GM23338 (cell line): ENCODE results near the gene TMEM51.

Source experiments
- CREB1 ChIP-seq: fragments of 250-450 bp; sonication (Bioruptor Pico); IDR thresholded peaks from 2 replicates; pipeline ENCODE4 v1.5.0; 2020; ENCODE audit warnings: low read depth, mild to moderate bottlenecking, moderate library complexity
- CTCF ChIP-seq, 2 experiments: fragments of 200-600 bp in 1 of 2; sonication (generic) in 1 of 2; conservative IDR thresholded peaks; 2 replicates each; pipeline versions ENCODE4 v1.5.1 to v1.6.1; 2016 to 2017; ENCODE audit warnings: antibody characterized with exemption in 2 of 2, low read depth in 2 of 2, mild to moderate bottlenecking in 2 of 2, moderate library complexity in 1 of 2
- ETS1 ChIP-seq: IDR thresholded peaks from 2 replicates; pipeline ENCODE4 v1.6.1; 2016; ENCODE audit warnings: antibody characterized with exemption
- EZH2 ChIP-seq: fragments of 200-600 bp; sonication (generic); IDR thresholded peaks from one replicate; pipeline ENCODE4 v1.8.0; 2017; ENCODE audit warnings: antibody characterized with exemption, mild to moderate bottlenecking, low read depth; ENCODE audit not compliant: unreplicated experiment
- EZH2phosphoT487 ChIP-seq: fragments of 200-600 bp; sonication (generic); IDR thresholded peaks from one replicate; pipeline ENCODE4 v1.8.1; 2018; ENCODE audit warnings: antibody characterized with exemption; ENCODE audit not compliant: unreplicated experiment
- POLR2AphosphoS5 ChIP-seq: IDR thresholded peaks from 2 replicates; pipeline ENCODE4 v1.6.1; 2016; ENCODE audit warnings: antibody characterized with exemption, low read depth
- REST ChIP-seq: IDR thresholded peaks from one replicate; pipeline ENCODE4 v1.6.1; 2018; ENCODE audit warnings: antibody characterized with exemption; ENCODE audit not compliant: unreplicated experiment
- STAT1 ChIP-seq: IDR thresholded peaks from one replicate; pipeline ENCODE4 v1.6.1; 2016; ENCODE audit warnings: antibody characterized with exemption; ENCODE audit not compliant: unreplicated experiment
- ZNF331 ChIP-seq: fragments of 250-450 bp; sonication (Bioruptor Pico); IDR thresholded peaks from 2 replicates; pipeline ENCODE4 v1.5.0; 2020; ENCODE audit warnings: low read depth, mild to moderate bottlenecking, moderate library complexity
- ZNF462 ChIP-seq: fragments of 250-450 bp; sonication (Bioruptor Pico); IDR thresholded peaks from 2 replicates; pipeline ENCODE4 v1.5.0; 2020; ENCODE audit warnings: mild to moderate bottlenecking, moderate library complexity

- no peak for TF ChIP-seq CTCF (conservative IDR thresholded peaks at IDR 0.05; ENCODE audit: low read depth in 2 of 2)
- no peak for TF ChIP-seq CREB1
- no peak for TF ChIP-seq POLR2AphosphoS5
- no peak for TF ChIP-seq EZH2phosphoT487
- no peak for TF ChIP-seq EZH2
- TF ChIP-seq ETS1 = no peak
- no peak for TF ChIP-seq REST
- no peak for TF ChIP-seq ZNF462
- no peak for TF ChIP-seq STAT1
- TF ChIP-seq ZNF331 (CRISPR knock-in tag) = no peak
These were observed 83.2 kb downstream of the TMEM51 start for GRCh38 chr1:15236746-15237145.
